Nephron (organoid): ENCODE data around the gene DCPS.

Experiments
- H3K27ac Mint-ChIP-seq, 3 experiments: 2 replicates each; pipeline ENCODE4 v1.8.0; 2020; ENCODE audit warnings: mixed read lengths in 3 of 3, mild to moderate bottlenecking in 2 of 3, moderate library complexity in 1 of 3
- H3K27me3 Mint-ChIP-seq: 2 replicates; pipeline ENCODE4 v1.8.0; 2021; ENCODE audit warnings: low read depth, mild to moderate bottlenecking, moderate library complexity, mixed read lengths
- H3K36me3 Mint-ChIP-seq: 2 replicates; pipeline ENCODE4 v1.8.0; 2020; ENCODE audit warnings: low read depth, mixed read lengths
- H3K4me1 Mint-ChIP-seq: 2 replicates; pipeline ENCODE4 v1.8.0; 2020; ENCODE audit warnings: mixed read lengths
- H3K4me3 Mint-ChIP-seq, 3 experiments: 2 replicates each; pipeline ENCODE4 v1.8.0; 2020; ENCODE audit warnings: mild to moderate bottlenecking in 3 of 3, mixed read lengths in 3 of 3, moderate library complexity in 2 of 3
- H3K9me3 Mint-ChIP-seq: 2 replicates; pipeline ENCODE4 v1.8.0; 2020; ENCODE audit warnings: mixed read lengths
- CTCF ChIP-seq, 3 experiments: fragments of 200-600 bp; sonication (generic); IDR thresholded peaks; one replicate each; pipeline ENCODE4 v1.5.0; 2021; ENCODE audit warnings: antibody characterized with exemption in 3 of 3; ENCODE audit not compliant: unreplicated experiment in 3 of 3

Gene DCPS

GRCh38 chr11:126262216-126262615, 41.6 kb upstream of the DCPS start:
- Mint-ChIP-seq H3K36me3 (peaks cover 75% of the 10 kb centered on the region), H3K4me1 (peaks cover under 1% of the 10 kb centered on the region), H3K4me3 (no peak overlapping the region), H3K9me3 (no peaks in the 10 kb centered on the region), H3K27me3 (no peaks in the 10 kb centered on the region), H3K27ac (no peak overlapping the region)
- no peak for TF ChIP-seq CTCF (IDR thresholded peaks at IDR 0.05; ENCODE audit: unreplicated experiment in 3 of 3)

GRCh38 chr11:126263489-126263888, 40.4 kb upstream of the DCPS start:
- H3K4me1 Mint-ChIP-seq = peaks cover 8% of the 10 kb centered on the region
- no peak overlapping the region for H3K4me3 Mint-ChIP-seq
- no peak overlapping the region for H3K27ac Mint-ChIP-seq
- TF ChIP-seq CTCF (IDR thresholded peaks at IDR 0.05; ENCODE audit: unreplicated experiment in 3 of 3) = no peak
- H3K9me3 Mint-ChIP-seq = no peaks in the 10 kb centered on the region
- peaks cover 1% of the 10 kb centered on the region for H3K27me3 Mint-ChIP-seq
- peaks cover 75% of the 10 kb centered on the region for H3K36me3 Mint-ChIP-seq

DNA sequence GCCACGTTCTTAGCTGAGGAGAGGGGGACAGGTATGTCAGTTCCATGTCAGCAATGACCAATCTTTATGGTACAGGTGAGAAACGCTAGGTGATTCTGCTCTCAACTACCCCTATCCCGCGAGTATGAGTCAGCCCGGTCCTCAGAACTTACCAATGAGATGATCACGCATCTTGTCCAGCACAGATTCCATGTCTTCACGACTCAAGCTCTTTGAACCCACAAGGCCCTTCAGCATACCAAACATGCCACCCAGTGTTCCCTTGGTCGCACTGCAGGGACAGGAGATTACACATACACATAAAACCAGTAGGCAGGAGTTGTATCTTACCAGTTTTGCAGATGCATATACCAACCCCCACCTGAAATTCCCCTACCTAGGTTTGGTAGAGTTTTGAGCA, 38.0 kb upstream of the DCPS start:
- TF ChIP-seq CTCF (IDR thresholded peaks at IDR 0.05; ENCODE audit: unreplicated experiment in 3 of 3) = no peak
- Mint-ChIP-seq H3K9me3 (no peaks in the 10 kb centered on the region), H3K4me1 (peaks cover 18% of the 10 kb centered on the region), H3K27ac (no peak overlapping the region), H3K27me3 (peaks cover 3% of the 10 kb centered on the region), H3K4me3 (peak overlapping the region; percentile 51 to 97 (median 75)), H3K36me3 (peaks cover 63% of the 10 kb centered on the region)

- H3K36me3 Mint-ChIP-seq = peaks cover 53% of the 10 kb centered on the region
- peak overlapping the region; percentile 97 to 99 (median 98) for H3K4me3 Mint-ChIP-seq
- peaks cover 18% of the 10 kb centered on the region for H3K4me1 Mint-ChIP-seq
- H3K27me3 Mint-ChIP-seq = peaks cover 3% of the 10 kb centered on the region
- peak overlapping the region; percentile 87 to 97 (median 97) for H3K27ac Mint-ChIP-seq
- no peak for TF ChIP-seq CTCF (IDR thresholded peaks at IDR 0.05; ENCODE audit: unreplicated experiment in 3 of 3)
- no peaks in the 10 kb centered on the region for H3K9me3 Mint-ChIP-seq
Measured at GRCh38 chr11:126267650-126268049, 36.2 kb upstream of the DCPS start.

DNA sequence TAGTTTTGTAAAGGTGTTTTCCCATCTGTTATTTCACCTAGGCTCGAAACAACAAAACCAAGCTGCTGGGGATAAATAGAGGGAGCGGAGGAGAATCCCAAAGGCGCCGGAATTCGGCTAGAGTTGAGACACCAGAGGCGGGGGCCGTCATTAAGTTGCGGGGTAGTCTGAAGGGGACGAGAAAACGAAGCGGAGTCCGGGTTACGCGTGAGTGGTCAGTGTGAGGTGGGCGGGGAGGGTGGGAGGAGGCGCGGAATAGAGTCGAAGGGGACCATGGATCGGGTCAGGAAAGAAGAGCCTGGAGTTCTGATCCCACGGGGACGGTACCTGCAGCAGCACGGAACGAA, 35.5 kb upstream of the DCPS start:
- peaks cover 53% of the 10 kb centered on the region for H3K36me3 Mint-ChIP-seq
- no peak for TF ChIP-seq CTCF (IDR thresholded peaks at IDR 0.05; ENCODE audit: unreplicated experiment in 3 of 3)
- H3K27ac Mint-ChIP-seq = peak overlapping the region; percentile 87 to 97 (median 97)
- peaks cover 18% of the 10 kb centered on the region for H3K4me1 Mint-ChIP-seq
- H3K9me3 Mint-ChIP-seq = no peaks in the 10 kb centered on the region
- peak overlapping the region; percentile 97 to 99 (median 98) for H3K4me3 Mint-ChIP-seq
- peaks cover 3% of the 10 kb centered on the region for H3K27me3 Mint-ChIP-seq

GRCh38 chr11:126268708-126269579, 34.9 kb upstream of the DCPS start, which contains the start of the genes FOXRED1 and SRPRA:
FOXRED1 (plus strand) TSS chr11:126269154; CDS start chr11:126269207, 53 bp downstream.
SRPRA (minus strand) TSS chr11:126268895; CDS start chr11:126268804, 91 bp downstream.
- H3K27ac Mint-ChIP-seq = peak within 1 kb of the TSS; percentile 87 to 97 (median 97)
- peak within 1 kb of the TSS; percentile 97 to 99 (median 98) for H3K4me3 Mint-ChIP-seq
- peaks cover 3% of the 10 kb centered on the region for H3K27me3 Mint-ChIP-seq
- no peaks in the 10 kb centered on the region for H3K9me3 Mint-ChIP-seq
- TF ChIP-seq CTCF (IDR thresholded peaks at IDR 0.05; ENCODE audit: unreplicated experiment in 3 of 3) = no peak
- H3K36me3 Mint-ChIP-seq = peaks cover 53% of the 10 kb centered on the region
- peaks cover 18% of the 10 kb centered on the region for H3K4me1 Mint-ChIP-seq
